Spleen (tissue), 7 donors: ENCODE measurements around the gene CD82.

ENCODE experiments used
- CTCF ChIP-seq, 11 experiments: fragments of 200-600 bp in 7 of 11; fragments of 450-650 bp in 4 of 11; sonication (generic) in 4 of 11; IDR thresholded peaks in 8 of 11; conservative IDR thresholded peaks in 3 of 11; 1 replicate in 7 of 11; 2 replicates in 4 of 11; pipeline versions ENCODE4 v1.4.0 to v1.8.0; 2016 to 2021; ENCODE audit warnings: antibody characterized with exemption in 11 of 11, inconsistent platforms in 4 of 11, mild to moderate bottlenecking in 1 of 11
- POLR2A ChIP-seq, 3 donors: fragments of 450-650 bp; IDR thresholded peaks; one replicate each; pipeline ENCODE4 v1.5.1; 2017; ENCODE audit warnings: antibody characterized with exemption in 3 of 3, mild to moderate bottlenecking in 1 of 3
- POLR2AphosphoS5 ChIP-seq, 3 donors: sonication (generic); formaldehyde crosslinking; IDR thresholded peaks; one replicate each; pipeline ENCODE4 v1.5.1; 2017; ENCODE audit warnings: antibody characterized with exemption in 3 of 3
- donor health status: DM: no; HTN: no; CAD: no; lungs with moderate emphysema.
- donor health status: DM: no; HTN: no; CAD: no.
- donor health status: DM: no; HTN: no; CAD: no.

GRCh38 chr11:44572436-44572835 lies 7.0 kb downstream of the CD82 start:
- TF ChIP-seq POLR2A (IDR thresholded peaks at IDR 0.05) (no peak), CTCF (IDR thresholded peaks at IDR 0.05 in 8 of 11, conservative IDR thresholded peaks at IDR 0.05 in 3 of 11) (no peak), POLR2AphosphoS5 (IDR thresholded peaks at IDR 0.05) (no peak)
